HepG2 (cell line): ENCODE measurements around the gene METRNL. TPM values are rescaled to one million over a fixed set of nuclear protein-coding genes. Genes with fewer than 3 reads are reported as not detected.

Experiments
- BRCA1 ChIP-seq: sonication (generic); formaldehyde crosslinking; IDR thresholded peaks from 2 replicates; pipeline ENCODE4 v1.4.0; 2020; ENCODE audit warnings: missing genetic modification reagents
- CREB1 ChIP-seq, 2 experiments: fragments of 450-650 bp in 1 of 2; IDR thresholded peaks; 2 replicates each; pipeline ENCODE4 v1.6.1; 2016 to 2017; ENCODE audit warnings: control low read depth in 1 of 2, mild to moderate bottlenecking in 1 of 2, missing compliant biosample characterization in 1 of 2, missing genetic modification characterization in 1 of 2
- E2F5 ChIP-seq: sonication (generic); formaldehyde crosslinking; conservative IDR thresholded peaks from 2 replicates; pipeline ENCODE4 v1.4.0; 2020; ENCODE audit warnings: missing genetic modification reagents
- GMEB2 ChIP-seq: IDR thresholded peaks from 2 replicates; pipeline ENCODE4 v1.6.1; 2016; ENCODE audit warnings: missing biosample characterization, missing genetic modification reagents, low read depth
- IKZF4 ChIP-seq: sonication (generic); formaldehyde crosslinking; IDR thresholded peaks from 2 replicates; pipeline ENCODE4 v1.5.1; 2020; ENCODE audit warnings: borderline replicate concordance, mild to moderate bottlenecking, low read depth, missing genetic modification reagents; ENCODE audit errors: not compliant biosample characterization
- JARID2 ChIP-seq: sonication (generic); formaldehyde crosslinking; IDR thresholded peaks from 2 replicates; pipeline ENCODE4 v1.8.1; 2023; ENCODE audit warnings: missing genetic modification reagents, inconsistent platforms; ENCODE audit not compliant: insufficient replicate concordance
- LCORL ChIP-seq, 2 experiments: fragments of 450-650 bp in 1 of 2; sonication (generic) in 1 of 2; formaldehyde crosslinking in 1 of 2; IDR thresholded peaks; 2 replicates each; pipeline versions ENCODE4 v1.5.0 to v1.6.1; 2017 to 2020; ENCODE audit warnings: antibody characterized with exemption in 1 of 2, missing genetic modification reagents in 1 of 2
- MTA3 ChIP-seq: sonication (generic); formaldehyde crosslinking; IDR thresholded peaks from 2 replicates; pipeline ENCODE4 v1.4.0; 2020; ENCODE audit warnings: missing genetic modification reagents
- NONO ChIP-seq, 2 experiments: fragments of 450-650 bp in 1 of 2; sonication (generic) in 1 of 2; formaldehyde crosslinking in 1 of 2; IDR thresholded peaks in 1 of 2; conservative IDR thresholded peaks in 1 of 2; 2 replicates each; pipeline versions ENCODE4 v1.6.1 to v1.8.0; 2017 to 2022; ENCODE audit warnings: mild to moderate bottlenecking in 1 of 2, missing genetic modification reagents in 1 of 2, moderate library complexity in 1 of 2
- ZBTB26 ChIP-seq: IDR thresholded peaks from 2 replicates; pipeline ENCODE4 v1.6.1; 2016; ENCODE audit warnings: missing compliant biosample characterization, missing genetic modification reagents, borderline replicate concordance
- ZBTB7A ChIP-seq: sonication (generic); formaldehyde crosslinking; IDR thresholded peaks from 2 replicates; pipeline ENCODE4 v1.8.0; 2022; ENCODE audit warnings: mild to moderate bottlenecking, missing genetic modification reagents
- ZZZ3 ChIP-seq: sonication (generic); formaldehyde crosslinking; IDR thresholded peaks from 2 replicates; pipeline ENCODE4 v1.4.0; 2020; ENCODE audit warnings: missing genetic modification reagents, mild to moderate bottlenecking, borderline replicate concordance
- polyA plus RNA-seq, 8 experiments: library from polyadenylated mRNA; depleted of rRNA in 3 of 8; stranded (reverse) in 7 of 8; unstranded in 1 of 8; fragments of >200 nt; fragmentation: Illumina TruSeq in 4 of 8; extraction: Trizol in 4 of 8; gene quantifications; 2 replicates each; pipeline versions ENCODE4 v1.2.1 to v1.2.3, GENCODE V29; 2011 to 2016; ENCODE audit warnings: low read depth in 4 of 8, missing spikeins in 1 of 8, mixed read lengths in 1 of 8; ENCODE audit not compliant: insufficient read depth in 1 of 8
- total RNA-seq, 5 experiments: library from RNA; depleted of rRNA; stranded (reverse); fragments of >200 nt; fragmentation: Illumina TruSeq; extraction: Trizol; gene quantifications; 2 replicates each; pipeline ENCODE4 v1.2.3, GENCODE V29; 2016; ENCODE audit warnings: low read depth in 1 of 5
- TF ChIP-seq, protein P1 (sequence below): sonication (generic); formaldehyde crosslinking; IDR thresholded peaks from 2 replicates; pipeline ENCODE4 v1.5.0; 2020; ENCODE audit warnings: mild to moderate bottlenecking, missing genetic modification reagents, moderate library complexity
- TF ChIP-seq, protein P2 (sequence below): sonication (generic); formaldehyde crosslinking; IDR thresholded peaks from 2 replicates; pipeline ENCODE4 v1.5.1; 2020; ENCODE audit warnings: missing genetic modification reagents, mild to moderate bottlenecking, borderline replicate concordance
- TF ChIP-seq, protein P3 (sequence below): conservative IDR thresholded peaks from 2 replicates; pipeline ENCODE4 v1.6.1; 2018; ENCODE audit warnings: missing genetic modification reagents

Gene METRNL
- total and polyA plus RNA-seq, 2 of the 13 experiments (the other 11 are each of a cell fraction or from before 2014, with no cell fraction given), result 0.66 to 0.84 TPM

DNA sequence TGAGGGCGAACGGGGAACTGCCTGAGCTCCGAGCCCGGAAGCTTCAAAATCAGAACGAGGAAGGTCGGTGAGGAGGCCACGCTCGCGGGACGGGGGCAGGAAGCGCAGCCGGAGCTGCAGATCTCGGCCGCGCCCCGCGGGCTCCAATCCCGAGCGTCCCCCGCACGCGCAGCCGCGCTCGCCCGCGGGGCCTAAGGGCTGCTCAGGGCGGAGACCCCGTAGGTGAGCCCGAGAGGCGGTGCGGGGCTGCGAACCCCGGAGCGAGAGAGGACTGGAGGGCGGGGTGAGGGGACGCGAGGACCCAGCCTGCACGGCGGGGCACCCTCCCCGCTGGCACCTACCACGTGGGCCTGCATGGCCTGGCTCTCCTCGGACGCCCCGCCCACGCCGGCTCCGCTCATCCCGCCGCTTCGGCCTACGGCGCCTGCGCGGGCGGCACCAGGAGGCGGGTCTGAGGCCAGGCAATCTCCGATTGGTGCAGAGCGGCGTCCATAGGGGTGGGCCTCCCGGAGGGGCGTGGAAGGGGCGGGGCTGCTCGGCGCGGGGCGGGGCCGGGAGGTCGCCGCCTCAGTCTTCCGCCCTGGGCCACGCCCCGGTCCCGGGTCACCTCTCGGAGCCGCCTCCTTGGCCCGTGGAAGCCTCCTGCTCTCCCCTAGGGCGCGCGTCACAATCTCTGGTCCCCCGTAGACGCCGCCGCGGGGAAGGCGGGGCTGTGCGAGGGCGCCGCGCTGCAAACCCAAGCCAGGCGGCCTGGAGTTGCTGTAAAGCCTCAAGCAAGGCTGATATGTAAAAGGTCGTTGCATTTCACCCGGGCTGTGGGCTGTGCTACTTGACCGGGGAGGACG lies 27.8 kb upstream of the METRNL start (continued):
- TF ChIP-seq, protein P1, sequence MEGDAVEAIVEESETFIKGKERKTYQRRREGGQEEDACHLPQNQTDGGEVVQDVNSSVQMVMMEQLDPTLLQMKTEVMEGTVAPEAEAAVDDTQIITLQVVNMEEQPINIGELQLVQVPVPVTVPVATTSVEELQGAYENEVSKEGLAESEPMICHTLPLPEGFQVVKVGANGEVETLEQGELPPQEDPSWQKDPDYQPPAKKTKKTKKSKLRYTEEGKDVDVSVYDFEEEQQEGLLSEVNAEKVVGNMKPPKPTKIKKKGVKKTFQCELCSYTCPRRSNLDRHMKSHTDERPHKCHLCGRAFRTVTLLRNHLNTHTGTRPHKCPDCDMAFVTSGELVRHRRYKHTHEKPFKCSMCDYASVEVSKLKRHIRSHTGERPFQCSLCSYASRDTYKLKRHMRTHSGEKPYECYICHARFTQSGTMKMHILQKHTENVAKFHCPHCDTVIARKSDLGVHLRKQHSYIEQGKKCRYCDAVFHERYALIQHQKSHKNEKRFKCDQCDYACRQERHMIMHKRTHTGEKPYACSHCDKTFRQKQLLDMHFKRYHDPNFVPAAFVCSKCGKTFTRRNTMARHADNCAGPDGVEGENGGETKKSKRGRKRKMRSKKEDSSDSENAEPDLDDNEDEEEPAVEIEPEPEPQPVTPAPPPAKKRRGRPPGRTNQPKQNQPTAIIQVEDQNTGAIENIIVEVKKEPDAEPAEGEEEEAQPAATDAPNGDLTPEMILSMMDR (CRISPR knock-in tag), result peak; percentile 17
- TF ChIP-seq NONO (IDR thresholded peaks at IDR 0.05) (no peak), NONO (CRISPR knock-in tag; conservative IDR thresholded peaks at IDR 0.05) (peak; percentile 66), GMEB2 (CRISPR knock-in tag) (no peak), E2F5 (CRISPR knock-in tag) (peak; percentile 47; the same call in 1 of the 2 replicates), BRCA1 (peak; percentile 89; the same call in 1 of the 2 replicates), LCORL (IDR thresholded peaks at IDR 0.05) (no peak), LCORL (CRISPR knock-in tag; IDR thresholded peaks at IDR 0.05) (peak; percentile 84), JARID2 (CRISPR knock-in tag) (no peak), ZBTB26 (CRISPR knock-in tag) (peak; percentile 83; the same call in 1 of the 2 replicates), ZZZ3 (CRISPR knock-in tag) (peak; percentile 79), IKZF4 (peak; percentile 89), ZBTB7A (no peak), MTA3 (CRISPR knock-in tag) (no peak), CREB1 (IDR thresholded peaks at IDR 0.05) (peak; percentile 56), CREB1 (CRISPR knock-in tag; IDR thresholded peaks at IDR 0.05) (no peak)
- TF ChIP-seq, protein P2, sequence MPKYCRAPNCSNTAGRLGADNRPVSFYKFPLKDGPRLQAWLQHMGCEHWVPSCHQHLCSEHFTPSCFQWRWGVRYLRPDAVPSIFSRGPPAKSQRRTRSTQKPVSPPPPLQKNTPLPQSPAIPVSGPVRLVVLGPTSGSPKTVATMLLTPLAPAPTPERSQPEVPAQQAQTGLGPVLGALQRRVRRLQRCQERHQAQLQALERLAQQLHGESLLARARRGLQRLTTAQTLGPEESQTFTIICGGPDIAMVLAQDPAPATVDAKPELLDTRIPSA (CRISPR knock-in tag), result peak; percentile 79; the same call in 1 of the 2 replicates
- TF ChIP-seq, protein P3, sequence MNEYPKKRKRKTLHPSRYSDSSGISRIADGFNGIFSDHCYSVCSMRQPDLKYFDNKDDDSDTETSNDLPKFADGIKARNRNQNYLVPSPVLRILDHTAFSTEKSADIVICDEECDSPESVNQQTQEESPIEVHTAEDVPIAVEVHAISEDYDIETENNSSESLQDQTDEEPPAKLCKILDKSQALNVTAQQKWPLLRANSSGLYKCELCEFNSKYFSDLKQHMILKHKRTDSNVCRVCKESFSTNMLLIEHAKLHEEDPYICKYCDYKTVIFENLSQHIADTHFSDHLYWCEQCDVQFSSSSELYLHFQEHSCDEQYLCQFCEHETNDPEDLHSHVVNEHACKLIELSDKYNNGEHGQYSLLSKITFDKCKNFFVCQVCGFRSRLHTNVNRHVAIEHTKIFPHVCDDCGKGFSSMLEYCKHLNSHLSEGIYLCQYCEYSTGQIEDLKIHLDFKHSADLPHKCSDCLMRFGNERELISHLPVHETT (CRISPR knock-in tag), result peak; percentile 37; the same call in 1 of the 2 replicates
